ENCODE measurements around the gene PIP5KL1.

DNA sequence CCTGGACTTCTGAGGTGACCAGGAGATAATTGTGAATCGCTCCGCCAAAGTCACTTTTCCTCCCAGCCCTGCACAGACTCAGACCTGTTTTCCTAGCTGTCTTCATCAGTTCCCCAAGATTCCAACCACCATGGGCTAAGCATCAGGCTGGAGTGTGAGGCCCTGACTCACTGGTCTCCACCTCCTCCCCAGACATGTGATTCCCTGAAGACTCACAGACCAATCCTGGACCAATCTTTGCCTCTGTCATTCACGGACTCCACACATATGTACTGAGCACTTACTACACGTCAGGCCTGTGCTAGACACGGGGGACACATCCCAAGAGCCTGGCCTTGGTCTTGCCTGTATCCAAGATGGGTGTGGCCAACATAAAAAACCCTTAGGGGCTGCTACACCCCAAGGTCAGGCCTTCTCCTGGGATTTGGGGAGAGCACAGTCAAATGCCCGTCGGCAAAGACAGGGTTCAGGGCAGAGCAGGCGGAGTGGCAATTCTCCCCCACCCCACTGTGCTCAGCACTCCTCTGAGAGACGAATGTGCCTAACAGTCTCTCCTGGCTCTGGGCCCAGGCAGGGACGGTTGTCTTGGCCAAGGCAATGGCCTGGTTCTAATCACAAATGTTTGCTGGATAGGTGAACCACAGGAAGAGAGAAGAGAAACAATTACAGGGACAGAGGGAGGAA lies 38.3 kb upstream of the PIP5KL1 start:
- TF ChIP-seq POLR2A (IDR thresholded peaks at IDR 0.05): no peak
- TF ChIP-seq, protein P1, sequence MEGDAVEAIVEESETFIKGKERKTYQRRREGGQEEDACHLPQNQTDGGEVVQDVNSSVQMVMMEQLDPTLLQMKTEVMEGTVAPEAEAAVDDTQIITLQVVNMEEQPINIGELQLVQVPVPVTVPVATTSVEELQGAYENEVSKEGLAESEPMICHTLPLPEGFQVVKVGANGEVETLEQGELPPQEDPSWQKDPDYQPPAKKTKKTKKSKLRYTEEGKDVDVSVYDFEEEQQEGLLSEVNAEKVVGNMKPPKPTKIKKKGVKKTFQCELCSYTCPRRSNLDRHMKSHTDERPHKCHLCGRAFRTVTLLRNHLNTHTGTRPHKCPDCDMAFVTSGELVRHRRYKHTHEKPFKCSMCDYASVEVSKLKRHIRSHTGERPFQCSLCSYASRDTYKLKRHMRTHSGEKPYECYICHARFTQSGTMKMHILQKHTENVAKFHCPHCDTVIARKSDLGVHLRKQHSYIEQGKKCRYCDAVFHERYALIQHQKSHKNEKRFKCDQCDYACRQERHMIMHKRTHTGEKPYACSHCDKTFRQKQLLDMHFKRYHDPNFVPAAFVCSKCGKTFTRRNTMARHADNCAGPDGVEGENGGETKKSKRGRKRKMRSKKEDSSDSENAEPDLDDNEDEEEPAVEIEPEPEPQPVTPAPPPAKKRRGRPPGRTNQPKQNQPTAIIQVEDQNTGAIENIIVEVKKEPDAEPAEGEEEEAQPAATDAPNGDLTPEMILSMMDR (IDR thresholded peaks at IDR 0.05): no peak
- no peak for TF ChIP-seq POLR2AphosphoS5 (IDR thresholded peaks at IDR 0.05)
- no peak for TF ChIP-seq EP300 (IDR thresholded peaks at IDR 0.05)
